SH-SY5Y (cell line): ENCODE data around the gene RAPGEF3.

Experiments
- GATA2 ChIP-seq: IDR thresholded peaks from 2 replicates; pipeline ENCODE4 v1.6.1; 2011; ENCODE audit warnings: mild to moderate bottlenecking, low read depth, low read length
- GATA3 ChIP-seq: IDR thresholded peaks from 2 replicates; pipeline ENCODE4 v1.6.1; 2011; ENCODE audit warnings: low read depth, mild to moderate bottlenecking, low read length, moderate library complexity

DNA sequence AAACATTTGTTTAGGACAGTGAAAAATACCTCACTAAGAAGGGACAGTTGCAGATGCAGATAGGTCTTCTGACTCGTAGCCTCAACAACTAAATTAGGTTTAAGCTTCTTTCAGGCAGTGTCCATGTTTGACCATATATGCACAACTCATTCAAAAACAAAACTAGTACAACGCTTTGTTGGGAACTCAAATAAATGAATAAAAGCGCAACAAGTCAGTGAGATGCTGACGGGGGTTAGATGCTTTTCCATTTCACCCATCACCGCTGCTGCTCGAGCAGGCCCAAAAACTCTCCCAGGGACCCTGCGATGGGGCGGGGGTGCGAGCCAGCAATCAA is 53.5 kb downstream of the RAPGEF3 start:
- TF ChIP-seq GATA3 (no peak), GATA2 (no peak)
